A549 (cell line): ENCODE results near the gene ARHGAP12. TPM values are rescaled to one million over a fixed set of nuclear protein-coding genes. Genes with fewer than 3 reads are reported as not detected.

Experiments
- ATAC-seq, 2 experiments: fragments of 200-7000 bp in 1 of 2; fragments of >200 bp in 1 of 2; cut with Nextera tagmentation in 1 of 2; cut with Tn5 transposase in 1 of 2; 3 replicates each; pipeline versions ENCODE4 v1.8.0 to v1.9.1; 2018 to 2020; ENCODE audit warnings: mild to moderate bottlenecking in 1 of 2, moderate library complexity in 1 of 2
- CTCF ChIA-PET: fragments of 300-600 bp; sonication (Branson Sonifier 250); formaldehyde crosslinking; extraction: SDS; loops from one replicate; lab custom pipeline; 2021; ENCODE audit warnings: antibody characterized with exemption, inconsistent platforms; lab: Yijun Ruan, JAX
- POLR2A ChIA-PET: fragments of 350-600 bp; formaldehyde crosslinking; extraction: SDS; loops from one replicate; lab custom pipeline; 2021; ENCODE audit warnings: antibody characterized with exemption, inconsistent platforms; lab: Yijun Ruan, JAX
- DNase-seq, 2 experiments: peaks; one replicate each; pipeline versions ENCODE4 v3.0.0 to v3.0.0-alpha.2; 2011 to 2016; ENCODE audit warnings: low read depth in 1 of 2, low spot score in 1 of 2
- FAIRE-seq: peaks from 2 replicates; lab custom pipeline; 2011; peaks lifted over from hg19 to GRCh38; lab: Jason Lieb, UNC
- H3K27ac ChIP-seq, 2 experiments: fragments of >200 bp; sonication (Bioruptor Twin); formaldehyde crosslinking; 3 replicates each; pipeline ENCODE4 v1.5.1; 2016 to 2017
- H3K4me1 ChIP-seq: fragments of >200 bp; sonication (Bioruptor Twin); formaldehyde crosslinking; 3 replicates; pipeline ENCODE4 v1.6.1; 2016
- H3K4me2 ChIP-seq: fragments of >200 bp; sonication (Bioruptor Twin); formaldehyde crosslinking; 3 replicates; pipeline ENCODE4 v1.6.1; 2016
- H3K4me3 ChIP-seq: fragments of >200 bp; sonication (Bioruptor Twin); formaldehyde crosslinking; 3 replicates; pipeline ENCODE4 v1.5.1; 2016
- H3K9me3 ChIP-seq: fragments of >200 bp; sonication (Bioruptor Twin); formaldehyde crosslinking; 3 replicates; pipeline ENCODE4 v1.6.1; 2016
- BHLHE40 ChIP-seq: IDR thresholded peaks from 2 replicates; pipeline ENCODE4 v1.6.1; 2012; ENCODE audit warnings: low read depth, low read length, inconsistent platforms
- CBX2 ChIP-seq: fragments of 200-600 bp; sonication (generic); IDR thresholded peaks from 2 replicates; pipeline ENCODE4 v1.6.1; 2016; ENCODE audit warnings: low read depth, mild to moderate bottlenecking, borderline replicate concordance
- CHD2 ChIP-seq: fragments of 150-350 bp; IDR thresholded peaks from 2 replicates; pipeline ENCODE4 v1.6.1; 2014; ENCODE audit warnings: low read length; ENCODE audit not compliant: partially characterized antibody
- FOSB ChIP-seq: fragments of 250-450 bp; sonication (Bioruptor Pico); IDR thresholded peaks from 2 replicates; pipeline ENCODE4 v1.5.0; 2020; ENCODE audit warnings: mild to moderate bottlenecking, moderate library complexity
- FOXS1 ChIP-seq: fragments of 250-450 bp; sonication (Bioruptor Pico); IDR thresholded peaks from 2 replicates; pipeline ENCODE4 v1.5.0; 2020; ENCODE audit warnings: mild to moderate bottlenecking, moderate library complexity
- GATA3 ChIP-seq: IDR thresholded peaks from 2 replicates; pipeline ENCODE4 v1.6.1; 2012; ENCODE audit warnings: borderline replicate concordance
- HEYL ChIP-seq: fragments of 250-450 bp; sonication (Bioruptor Pico); IDR thresholded peaks from 2 replicates; pipeline ENCODE4 v1.8.0; 2021; ENCODE audit warnings: mild to moderate bottlenecking, moderate library complexity
- HOXB5 ChIP-seq: fragments of 250-450 bp; sonication (Bioruptor Pico); IDR thresholded peaks from 2 replicates; pipeline ENCODE4 v1.5.0; 2020; ENCODE audit warnings: mild to moderate bottlenecking, moderate library complexity
- JUN ChIP-seq, 2 experiments: fragments of >200 bp; sonication (Bioruptor Twin); formaldehyde crosslinking; IDR thresholded peaks; 2 replicates in 1 of 2; 3 replicates in 1 of 2; pipeline ENCODE4 v1.6.1; 2016 to 2017
- JUNB ChIP-seq: fragments of >200 bp; sonication (Bioruptor Twin); formaldehyde crosslinking; IDR thresholded peaks from 2 replicates; pipeline ENCODE4 v1.6.1; 2016
- MAX ChIP-seq: IDR thresholded peaks from 2 replicates; pipeline ENCODE4 v1.6.1; 2012
- MAZ ChIP-seq: fragments of 150-350 bp; IDR thresholded peaks from 2 replicates; pipeline ENCODE4 v1.6.1; 2014; ENCODE audit warnings: antibody characterized with exemption, low read depth, low read length, borderline replicate concordance
- MYC ChIP-seq: IDR thresholded peaks from 2 replicates; pipeline ENCODE4 v1.6.1; 2012; ENCODE audit warnings: mild to moderate bottlenecking, inconsistent platforms, low read length, improper control_type of control experiment, borderline replicate concordance
- NPAS2 ChIP-seq: fragments of 250-450 bp; sonication (Bioruptor Pico); IDR thresholded peaks from 2 replicates; pipeline ENCODE4 v1.8.0; 2022; ENCODE audit warnings: mild to moderate bottlenecking, moderate library complexity, borderline replicate concordance
- POLR2A ChIP-seq: IDR thresholded peaks from 2 replicates; pipeline ENCODE4 v1.6.1; 2012; ENCODE audit warnings: mild to moderate bottlenecking, low read length
- RARB ChIP-seq: fragments of 250-450 bp; sonication (Bioruptor Pico); IDR thresholded peaks from 2 replicates; pipeline ENCODE4 v1.8.0; 2021; ENCODE audit warnings: mild to moderate bottlenecking, moderate library complexity
- RNF2 ChIP-seq: fragments of 200-600 bp; sonication (generic); IDR thresholded peaks from 2 replicates; pipeline ENCODE4 v1.6.1; 2016; ENCODE audit warnings: low read depth, mild to moderate bottlenecking, antibody characterized with exemption, moderate library complexity, borderline replicate concordance
- SMC3 ChIP-seq: fragments of >200 bp; sonication (Bioruptor Twin); formaldehyde crosslinking; IDR thresholded peaks from 3 replicates; pipeline ENCODE4 v1.6.1; 2018; ENCODE audit warnings: inconsistent platforms
- TFCP2L1 ChIP-seq: fragments of 250-450 bp; sonication (Bioruptor Pico); IDR thresholded peaks from 2 replicates; pipeline ENCODE4 v1.5.0; 2021; ENCODE audit warnings: mild to moderate bottlenecking
- TP53 ChIP-seq: fragments of 250-450 bp; sonication (Bioruptor Pico); IDR thresholded peaks from 2 replicates; pipeline ENCODE4 v1.5.0; 2021; ENCODE audit warnings: mild to moderate bottlenecking, moderate library complexity
- ZC3H11A ChIP-seq: fragments of 450-650 bp; IDR thresholded peaks from 2 replicates; pipeline ENCODE4 v1.6.1; 2014; ENCODE audit warnings: antibody characterized with exemption, mild to moderate bottlenecking
- ZNF302 ChIP-seq: fragments of 250-450 bp; sonication (Bioruptor Pico); IDR thresholded peaks from 2 replicates; pipeline ENCODE4 v1.9.0; 2021; ENCODE audit warnings: inconsistent platforms, mild to moderate bottlenecking, moderate library complexity
- WGBS: methylation state at CpG from one replicate; pipeline ENCODE4 v1.1.6; 2017; ENCODE audit errors: missing lambda C conversion rate; 5-methylcytosine and 5-hydroxymethylcytosine counted together
- polyA plus RNA-seq, 4 experiments: library from polyadenylated mRNA; depleted of rRNA in 3 of 4; stranded (reverse); fragments of >200 nt; fragmentation: RNase III in 1 of 4; extraction: RNeasy Plus Mini Kit Qiagen cat#74134 plus additional on column Dnase treatment in 1 of 4; gene quantifications; 2 replicates in 3 of 4; 3 replicates in 1 of 4; pipeline ENCODE4 v1.2.3, GENCODE V29; 2011 to 2017
- TF ChIP-seq, protein P1 (sequence below): fragments of 200-600 bp; sonication (generic); IDR thresholded peaks from 2 replicates; pipeline ENCODE4 v1.6.1; 2016; ENCODE audit warnings: antibody characterized with exemption, mild to moderate bottlenecking, moderate library complexity

The ARHGAP12 gene
- polyA plus RNA-seq, 2 of the 4 experiments (the other 2 are of a cell fraction): 22.1 to 49.3 TPM

DNA sequence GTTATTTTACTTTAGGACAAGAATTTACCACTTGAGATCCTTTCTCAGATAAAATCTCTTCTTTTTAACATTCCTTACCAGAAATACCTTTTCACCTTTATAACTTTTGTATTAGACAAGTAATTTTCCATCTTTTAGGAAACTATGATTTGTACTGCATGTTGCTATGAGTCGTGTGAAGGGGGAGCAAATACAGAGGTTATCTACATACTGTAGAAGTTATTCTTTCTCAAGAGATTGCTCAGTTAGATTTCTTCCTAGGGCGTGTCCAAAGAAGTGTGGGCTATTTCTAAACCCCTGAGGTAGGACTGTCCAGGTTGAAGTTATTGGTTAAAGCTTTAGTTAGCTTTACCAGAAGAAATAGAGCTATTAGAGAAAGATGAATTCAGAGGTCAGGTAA, 30.2 kb upstream of the ARHGAP12 start (continued):
- TF ChIP-seq, protein P1, sequence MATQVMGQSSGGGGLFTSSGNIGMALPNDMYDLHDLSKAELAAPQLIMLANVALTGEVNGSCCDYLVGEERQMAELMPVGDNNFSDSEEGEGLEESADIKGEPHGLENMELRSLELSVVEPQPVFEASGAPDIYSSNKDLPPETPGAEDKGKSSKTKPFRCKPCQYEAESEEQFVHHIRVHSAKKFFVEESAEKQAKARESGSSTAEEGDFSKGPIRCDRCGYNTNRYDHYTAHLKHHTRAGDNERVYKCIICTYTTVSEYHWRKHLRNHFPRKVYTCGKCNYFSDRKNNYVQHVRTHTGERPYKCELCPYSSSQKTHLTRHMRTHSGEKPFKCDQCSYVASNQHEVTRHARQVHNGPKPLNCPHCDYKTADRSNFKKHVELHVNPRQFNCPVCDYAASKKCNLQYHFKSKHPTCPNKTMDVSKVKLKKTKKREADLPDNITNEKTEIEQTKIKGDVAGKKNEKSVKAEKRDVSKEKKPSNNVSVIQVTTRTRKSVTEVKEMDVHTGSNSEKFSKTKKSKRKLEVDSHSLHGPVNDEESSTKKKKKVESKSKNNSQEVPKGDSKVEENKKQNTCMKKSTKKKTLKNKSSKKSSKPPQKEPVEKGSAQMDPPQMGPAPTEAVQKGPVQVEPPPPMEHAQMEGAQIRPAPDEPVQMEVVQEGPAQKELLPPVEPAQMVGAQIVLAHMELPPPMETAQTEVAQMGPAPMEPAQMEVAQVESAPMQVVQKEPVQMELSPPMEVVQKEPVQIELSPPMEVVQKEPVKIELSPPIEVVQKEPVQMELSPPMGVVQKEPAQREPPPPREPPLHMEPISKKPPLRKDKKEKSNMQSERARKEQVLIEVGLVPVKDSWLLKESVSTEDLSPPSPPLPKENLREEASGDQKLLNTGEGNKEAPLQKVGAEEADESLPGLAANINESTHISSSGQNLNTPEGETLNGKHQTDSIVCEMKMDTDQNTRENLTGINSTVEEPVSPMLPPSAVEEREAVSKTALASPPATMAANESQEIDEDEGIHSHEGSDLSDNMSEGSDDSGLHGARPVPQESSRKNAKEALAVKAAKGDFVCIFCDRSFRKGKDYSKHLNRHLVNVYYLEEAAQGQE: no peak
- no peak for TF ChIP-seq JUN (IDR thresholded peaks at IDR 0.05)
- no peak for TF ChIP-seq SMC3
- TF ChIP-seq HEYL (CRISPR knock-in tag): no peak
- TF ChIP-seq FOXS1 (CRISPR knock-in tag): no peak

GRCh38 chr10:31956200-31956946, 27.7 kb upstream of the ARHGAP12 start:
- ChIA-PET POLR2A (no interaction called here), CTCF (interaction anchor here (0.6 to 3.0 kb wide), 4 partner anchors 9 to 94 kb away, joined by 3 to 9 read pairs (median 6); no protein-coding TSS in a partner anchor)
- FAIRE-seq: no peak
- H3K4me3 ChIP-seq: no peak overlapping the region
- no peak for TF ChIP-seq FOXS1 (CRISPR knock-in tag)
- no peak for TF ChIP-seq BHLHE40
- no peak for TF ChIP-seq POLR2A
- TF ChIP-seq RARB (CRISPR knock-in tag): no peak
- no peak for TF ChIP-seq MYC
- TF ChIP-seq FOSB (CRISPR knock-in tag): no peak
- TF ChIP-seq NPAS2 (CRISPR knock-in tag): no peak
- TF ChIP-seq MAZ: no peak
- no peaks in the 10 kb centered on the region for H3K9me3 ChIP-seq
- peaks cover 24% of the 10 kb centered on the region for H3K4me1 ChIP-seq
- no peak for DNase-seq
- ATAC-seq: no peak
- 87% methylated on average over 5 of the region's 5 CpGs for WGBS
- no peak overlapping the region for H3K27ac ChIP-seq
- no peak overlapping the region for H3K4me2 ChIP-seq

GRCh38 chr10:31954410-31955191, 26.0 kb upstream of the ARHGAP12 start:
- no peak for TF ChIP-seq HOXB5 (CRISPR knock-in tag)
- TF ChIP-seq, all 56 proteins: peak for 0
- no peak overlapping the region for H3K4me3 ChIP-seq
- FAIRE-seq: no peak
- no peak for DNase-seq
- peaks cover 19% of the 10 kb centered on the region; the same call in 2 of the 3 replicates for H3K4me1 ChIP-seq
- no peak overlapping the region for H3K4me2 ChIP-seq
- H3K9me3 ChIP-seq: no peaks in the 10 kb centered on the region
- no peak overlapping the region for H3K27ac ChIP-seq
- POLR2A ChIA-PET: no interaction called here
- CTCF ChIA-PET: interaction anchor here (1.3 kb wide), 1 partner anchor 92 kb away, joined by 5 read pairs; no protein-coding TSS in a partner anchor
- ATAC-seq: no peak
- WGBS: 86% methylated on average over 2 of the region's 2 CpGs

- no peak for DNase-seq
- ChIA-PET POLR2A (no interaction called here), CTCF (interaction anchor here (0.6 to 1.0 kb wide), 3 partner anchors 51 to 256 kb away, joined by 3 to 4 read pairs (median 3); no protein-coding TSS in a partner anchor)
- WGBS: 56% methylated on average over 2 of the region's 2 CpGs
- no peak for FAIRE-seq
- Histone ChIP-seq H3K4me2 (no peak overlapping the region), H3K4me3 (no peak overlapping the region), H3K4me1 (peaks cover 12% of the 10 kb centered on the region; the same call in 2 of the 3 replicates), H3K9me3 (no peaks in the 10 kb centered on the region), H3K27ac (no peak overlapping the region)
- ATAC-seq: no peak
- no peak for TF ChIP-seq MAX
- TF ChIP-seq RNF2: no peak
- TF ChIP-seq ZNF302 (CRISPR knock-in tag): no peak
- TF ChIP-seq JUNB: no peak
- TF ChIP-seq TFCP2L1 (CRISPR knock-in tag): no peak
- no peak for TF ChIP-seq BHLHE40
- TF ChIP-seq GATA3: no peak
- TF ChIP-seq, protein P1: no peak
- TF ChIP-seq CHD2: no peak
- no peak for TF ChIP-seq ZC3H11A
- TF ChIP-seq CBX2: no peak
- TF ChIP-seq NPAS2 (CRISPR knock-in tag): no peak
- no peak for TF ChIP-seq TP53 (CRISPR knock-in tag)
Measured at GRCh38 chr10:31953480-31953879, 24.8 kb upstream of the ARHGAP12 start.
